GM12878 (cell line): ENCODE results near the gene MBOAT7.

ENCODE experiments used
- BHLHE40 ChIP-seq, 2 experiments: fragments of 450-650 bp in 1 of 2; IDR thresholded peaks; 2 replicates each; pipeline ENCODE4 v1.6.1; 2011 to 2017; ENCODE audit warnings: low read depth in 2 of 2, borderline replicate concordance in 1 of 2, improper control_type of control experiment in 1 of 2, low read length in 1 of 2, mild to moderate bottlenecking in 1 of 2
- CTCF ChIP-seq, 3 experiments: IDR thresholded peaks in 2 of 3; conservative IDR thresholded peaks in 1 of 3; 2 replicates each; pipeline ENCODE4 v1.5.1; 2011; ENCODE audit warnings: low read depth in 3 of 3, low read length in 3 of 3, mild to moderate bottlenecking in 3 of 3, control low read depth in 2 of 3, moderate library complexity in 2 of 3, inconsistent platforms in 1 of 3, mixed read lengths in 1 of 3; ENCODE audit not compliant: control insufficient read depth in 2 of 3, insufficient read depth in 1 of 3; ENCODE audit errors: extremely low read depth in 1 of 3
- E2F4 ChIP-seq: IDR thresholded peaks from 2 replicates; pipeline ENCODE4 v1.6.1; 2012; ENCODE audit warnings: low read depth, low read length, improper control_type of control experiment
- MAX ChIP-seq: IDR thresholded peaks from 2 replicates; pipeline ENCODE4 v1.6.1; 2012; ENCODE audit warnings: low read depth, low read length, improper control_type of control experiment
- MTA2 ChIP-seq: fragments of 450-650 bp; IDR thresholded peaks from 2 replicates; pipeline ENCODE4 v1.6.1; 2016; ENCODE audit warnings: low read depth, mild to moderate bottlenecking, moderate library complexity
- MTA3 ChIP-seq: IDR thresholded peaks from 2 replicates; pipeline ENCODE4 v1.6.1; 2012; ENCODE audit warnings: low read length, inconsistent platforms, borderline replicate concordance
- RBBP5 ChIP-seq: fragments of 200-600 bp; sonication (generic); conservative IDR thresholded peaks from 2 replicates; pipeline ENCODE4 v1.6.1; 2016
- TAF1 ChIP-seq: IDR thresholded peaks from 2 replicates; pipeline ENCODE4 v1.6.1; 2011; ENCODE audit warnings: mild to moderate bottlenecking, low read depth, low read length, borderline replicate concordance
- TCF12 ChIP-seq: IDR thresholded peaks from 2 replicates; pipeline ENCODE4 v1.6.1; 2011; ENCODE audit warnings: low read depth, mild to moderate bottlenecking, low read length
- YY1 ChIP-seq: IDR thresholded peaks from 2 replicates; pipeline ENCODE4 v1.6.1; 2011; ENCODE audit warnings: low read depth, mild to moderate bottlenecking, low read length

GRCh38 chr19:54151362-54152035, 37.9 kb downstream of the MBOAT7 start:
- no peak for TF ChIP-seq TCF12
- no peak for TF ChIP-seq MAX
- no peak for TF ChIP-seq E2F4
- TF ChIP-seq TAF1, result no peak
- no peak for TF ChIP-seq CTCF (IDR thresholded peaks at IDR 0.05 in 2 of 3, conservative IDR thresholded peaks at IDR 0.05 in 1 of 3; ENCODE audit: control insufficient read depth in 2 of 3, extremely low read depth in 1 of 3, insufficient read depth in 1 of 3, low read depth in 3 of 3, low read length in 3 of 3)
- TF ChIP-seq YY1, result no peak
- no peak for TF ChIP-seq MTA2
- no peak for TF ChIP-seq RBBP5
- TF ChIP-seq MTA3, result no peak
- no peak for TF ChIP-seq BHLHE40 (IDR thresholded peaks at IDR 0.05; ENCODE audit: borderline replicate concordance in 1 of 2, low read depth in 2 of 2, low read length in 1 of 2)
